H9 (cell line): ENCODE measurements around the gene PCA3. TPM values are rescaled to one million over a fixed set of nuclear protein-coding genes. Genes with fewer than 3 reads are reported as not detected.

ENCODE experiments used
- DNase-seq: peaks from one replicate; pipeline ENCODE4 v3.0.0-alpha.2; 2017
- H2AFZ ChIP-seq: one replicate; pipeline ENCODE4 v1.6.1; 2013; ENCODE audit warnings: mild to moderate bottlenecking, low read length, control low read depth, moderate library complexity
- H2AK5ac ChIP-seq: 2 replicates; pipeline ENCODE4 v1.6.1; 2013; ENCODE audit warnings: low read length, control low read depth, mixed read lengths; ENCODE audit not compliant: insufficient read length
- H2BK120ac ChIP-seq: one replicate; pipeline ENCODE4 v1.6.1; 2013; ENCODE audit warnings: low read depth, mild to moderate bottlenecking, low read length, control low read depth, inconsistent platforms; ENCODE audit not compliant: poor library complexity, severe bottlenecking
- H2BK12ac ChIP-seq: 2 replicates; pipeline ENCODE4 v1.6.1; 2013; ENCODE audit warnings: low read length, control low read depth, mixed read lengths, low read depth; ENCODE audit not compliant: insufficient read length
- H2BK15ac ChIP-seq: 2 replicates; pipeline ENCODE4 v1.6.1; 2013; ENCODE audit warnings: low read depth, low read length, control low read depth
- H2BK20ac ChIP-seq: one replicate; pipeline ENCODE4 v1.6.1; 2013; ENCODE audit warnings: low read depth, mild to moderate bottlenecking, low read length, control low read depth, inconsistent platforms; ENCODE audit not compliant: poor library complexity, severe bottlenecking
- H2BK5ac ChIP-seq: 2 replicates; pipeline ENCODE4 v1.6.1; 2013; ENCODE audit warnings: low read length, control low read depth, mixed read lengths; ENCODE audit not compliant: insufficient read length
- H3K14ac ChIP-seq: 2 replicates; pipeline ENCODE4 v1.6.1; 2013; ENCODE audit warnings: low read length, control low read depth; ENCODE audit not compliant: insufficient read depth
- H3K18ac ChIP-seq: 2 replicates; pipeline ENCODE4 v1.6.1; 2013; ENCODE audit warnings: low read depth, mild to moderate bottlenecking, mixed read lengths, low read length, control low read depth; ENCODE audit not compliant: insufficient read length
- H3K23ac ChIP-seq: 2 replicates; pipeline ENCODE4 v1.6.1; 2013; ENCODE audit warnings: low read length, control low read depth, mixed read lengths, low read depth; ENCODE audit not compliant: insufficient read length
- H3K23me2 ChIP-seq: 2 replicates; pipeline ENCODE4 v1.6.1; 2013; ENCODE audit warnings: low read depth, mild to moderate bottlenecking, mixed read lengths, low read length, control low read depth; ENCODE audit not compliant: insufficient read length, poor library complexity, severe bottlenecking
- H3K27ac ChIP-seq: 2 replicates; pipeline ENCODE4 v1.5.1; 2013; ENCODE audit warnings: low read length, control low read depth, mixed read lengths, low read depth; ENCODE audit not compliant: insufficient read length
- H3K27me3 ChIP-seq: 2 replicates; pipeline ENCODE4 v1.6.1; 2013; ENCODE audit warnings: low read length, control low read depth, inconsistent platforms; ENCODE audit not compliant: insufficient read depth
- H3K4ac ChIP-seq: 2 replicates; pipeline ENCODE4 v1.6.1; 2013; ENCODE audit warnings: low read depth, mild to moderate bottlenecking, control low read depth, inconsistent platforms, low read length, moderate library complexity
- H3K4me1 ChIP-seq: 2 replicates; pipeline ENCODE4 v1.6.1; 2013; ENCODE audit warnings: low read length, control low read depth, inconsistent platforms; ENCODE audit not compliant: insufficient read depth
- H3K4me2 ChIP-seq: 2 replicates; pipeline ENCODE4 v1.6.1; 2013; ENCODE audit warnings: low read length, control low read depth, mixed read lengths; ENCODE audit not compliant: insufficient read length, insufficient read depth
- H3K56ac ChIP-seq: 2 replicates; pipeline ENCODE4 v1.6.1; 2013; ENCODE audit warnings: low read depth, mild to moderate bottlenecking, mixed read lengths, low read length, control low read depth; ENCODE audit not compliant: insufficient read length
- H3K79me1 ChIP-seq: 2 replicates; pipeline ENCODE4 v1.6.1; 2013; ENCODE audit warnings: low read depth, mild to moderate bottlenecking, moderate library complexity, low read length, control low read depth, inconsistent platforms; ENCODE audit not compliant: insufficient read depth, poor library complexity, severe bottlenecking
- H3K79me2 ChIP-seq: 2 replicates; pipeline ENCODE4 v1.6.1; 2013; ENCODE audit warnings: low read length, control low read depth, inconsistent platforms; ENCODE audit not compliant: insufficient read depth
- H3K9ac ChIP-seq: 2 replicates; pipeline ENCODE4 v1.6.1; 2013; ENCODE audit warnings: low read length, control low read depth, mixed read lengths; ENCODE audit not compliant: insufficient read length; ENCODE audit errors: extremely low read depth
- H3K9me3 ChIP-seq: one replicate; pipeline ENCODE4 v1.6.1; 2013; ENCODE audit warnings: low read depth, low read length, inconsistent platforms; ENCODE audit not compliant: control insufficient read depth
- H3T11ph ChIP-seq: one replicate; pipeline ENCODE4 v1.6.1; 2013; ENCODE audit warnings: mild to moderate bottlenecking, low read length, control low read depth, inconsistent platforms
- H4K20me1 ChIP-seq: one replicate; pipeline ENCODE4 v1.6.1; 2013; ENCODE audit not compliant: control insufficient read depth, insufficient read length, insufficient read depth
- H4K5ac ChIP-seq: 2 replicates; pipeline ENCODE4 v1.6.1; 2013; ENCODE audit warnings: low read depth, mild to moderate bottlenecking, mixed read lengths, low read length, control low read depth; ENCODE audit not compliant: insufficient read length
- H4K8ac ChIP-seq: replicated peaks from 2 replicates; pipeline ENCODE4 v1.6.1; 2013; ENCODE audit warnings: low read length, control low read depth, mixed read lengths, low read depth; ENCODE audit not compliant: insufficient read length
- H4K91ac ChIP-seq: 2 replicates; pipeline ENCODE4 v1.6.1; 2013; ENCODE audit warnings: low read depth, mild to moderate bottlenecking, moderate library complexity, mixed read lengths, low read length, control low read depth; ENCODE audit not compliant: insufficient read length
- H3K27ac Mint-ChIP-seq, 3 experiments: 2 replicates in 2 of 3; 3 replicates in 1 of 3; pipeline ENCODE4 v1.8.0; 2020 to 2021; ENCODE audit warnings: mixed read lengths in 3 of 3, mild to moderate bottlenecking in 1 of 3, moderate library complexity in 1 of 3
- H3K27me3 Mint-ChIP-seq: 2 replicates; pipeline ENCODE4 v1.8.0; 2021; ENCODE audit warnings: low read depth, mild to moderate bottlenecking, moderate library complexity, mixed read lengths
- H3K36me3 Mint-ChIP-seq, 3 experiments: 2 replicates in 2 of 3; 3 replicates in 1 of 3; pipeline ENCODE4 v1.8.0; 2020 to 2021; ENCODE audit warnings: low read depth in 3 of 3, mixed read lengths in 3 of 3; ENCODE audit not compliant: insufficient read depth in 1 of 3
- H3K4me1 Mint-ChIP-seq, 2 experiments: 2 replicates each; pipeline ENCODE4 v1.8.0; 2020; ENCODE audit warnings: mixed read lengths in 2 of 2
- H3K4me3 Mint-ChIP-seq, 2 experiments: 2 replicates in 1 of 2; 3 replicates in 1 of 2; pipeline ENCODE4 v1.8.0; 2020 to 2021; ENCODE audit warnings: mild to moderate bottlenecking in 2 of 2, mixed read lengths in 2 of 2, moderate library complexity in 1 of 2
- H3K9me3 Mint-ChIP-seq, 2 experiments: 2 replicates in 1 of 2; 3 replicates in 1 of 2; pipeline ENCODE4 v1.8.0; 2020; ENCODE audit warnings: mild to moderate bottlenecking in 2 of 2, mixed read lengths in 2 of 2, moderate library complexity in 1 of 2
- WGBS: extraction: QIAGEN DNeasy Blood & Tissue Kit; methylation state at CpG from one replicate; pipeline ENCODE4 v1.1.7; 2013; ENCODE audit warnings: missing lambda C conversion rate, low lambda C conversion rate, mixed read lengths; ENCODE audit not compliant: insufficient read length; ENCODE audit errors: extremely low coverage; 5-methylcytosine and 5-hydroxymethylcytosine counted together
- total RNA-seq: library from RNA; stranded (reverse); gene quantifications from 2 replicates; pipeline ENCODE4 v1.2.1, GENCODE V29; 2021
- TF ChIP-seq, protein P1 (sequence below): fragments of 200-600 bp; sonication (generic); conservative IDR thresholded peaks from 3 replicates; pipeline ENCODE4 v1.8.0; 2021; ENCODE audit warnings: antibody characterized with exemption, mild to moderate bottlenecking

Gene PCA3
- total RNA-seq, 1 experiment from 2014 or later: not detected

DNA sequence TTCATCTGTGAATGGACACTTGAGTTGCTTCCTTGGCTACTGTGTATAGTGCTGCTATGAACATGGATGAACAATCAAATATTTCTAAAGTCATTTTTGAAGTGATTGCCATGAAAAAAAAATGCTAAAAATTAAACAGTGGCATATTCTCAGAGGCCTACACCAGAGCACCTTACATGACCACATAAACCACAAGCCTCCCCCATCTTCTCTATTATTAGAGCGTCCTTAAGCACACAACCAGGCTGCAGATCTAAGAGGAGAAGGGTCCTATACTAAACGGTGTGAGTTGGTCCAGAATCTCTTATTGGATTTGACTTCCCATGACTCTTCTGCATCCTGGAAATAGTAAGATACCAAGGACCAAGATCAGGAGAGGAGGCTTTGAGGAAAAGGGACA lies 34.3 kb downstream of the PCA3 start:
- Mint-ChIP-seq H3K27ac (no peak overlapping the region), H3K4me1 (peaks cover 13 to 14% of the 10 kb centered on the region in 2 experiments), H3K4me3 (no peak overlapping the region), H3K27me3 (no peaks in the 10 kb centered on the region), H3K9me3 (no peaks in the 10 kb centered on the region), H3K36me3 (no peaks in the 10 kb centered on the region)
- no peak for DNase-seq
- Histone ChIP-seq H3K56ac (no peak overlapping the region), H3K23me2 (no peaks in the 10 kb centered on the region), H2BK5ac (no peak overlapping the region), H3K79me2 (no peaks in the 10 kb centered on the region), H2BK120ac (no peak overlapping the region), H3K23ac (no peak overlapping the region), H2BK15ac (no peak overlapping the region), H2AK5ac (no peak overlapping the region), H2AFZ (no peak overlapping the region), H4K8ac (no peak overlapping the region), H3K27ac (no peak overlapping the region), H4K91ac (no peak overlapping the region), H3K18ac (no peak overlapping the region), H2BK12ac (no peak overlapping the region), H3K9ac (no peak overlapping the region), H3K79me1 (no peaks in the 10 kb centered on the region), H3K4ac (no peak overlapping the region), H2BK20ac (no peak overlapping the region), H4K5ac (no peak overlapping the region), H3K4me2 (no peak overlapping the region), H3K14ac (no peak overlapping the region), H3K4me1 (peaks cover 7% of the 10 kb centered on the region; the same call in 1 of the 2 replicates), H3K27me3 (no peaks in the 10 kb centered on the region), H4K20me1 (no peaks in the 10 kb centered on the region), H3K9me3 (no peaks in the 10 kb centered on the region), H3T11ph (no peak overlapping the region)
- WGBS: no CpG with 5 or more reads among the region's 2 CpGs
- TF ChIP-seq, protein P1, sequence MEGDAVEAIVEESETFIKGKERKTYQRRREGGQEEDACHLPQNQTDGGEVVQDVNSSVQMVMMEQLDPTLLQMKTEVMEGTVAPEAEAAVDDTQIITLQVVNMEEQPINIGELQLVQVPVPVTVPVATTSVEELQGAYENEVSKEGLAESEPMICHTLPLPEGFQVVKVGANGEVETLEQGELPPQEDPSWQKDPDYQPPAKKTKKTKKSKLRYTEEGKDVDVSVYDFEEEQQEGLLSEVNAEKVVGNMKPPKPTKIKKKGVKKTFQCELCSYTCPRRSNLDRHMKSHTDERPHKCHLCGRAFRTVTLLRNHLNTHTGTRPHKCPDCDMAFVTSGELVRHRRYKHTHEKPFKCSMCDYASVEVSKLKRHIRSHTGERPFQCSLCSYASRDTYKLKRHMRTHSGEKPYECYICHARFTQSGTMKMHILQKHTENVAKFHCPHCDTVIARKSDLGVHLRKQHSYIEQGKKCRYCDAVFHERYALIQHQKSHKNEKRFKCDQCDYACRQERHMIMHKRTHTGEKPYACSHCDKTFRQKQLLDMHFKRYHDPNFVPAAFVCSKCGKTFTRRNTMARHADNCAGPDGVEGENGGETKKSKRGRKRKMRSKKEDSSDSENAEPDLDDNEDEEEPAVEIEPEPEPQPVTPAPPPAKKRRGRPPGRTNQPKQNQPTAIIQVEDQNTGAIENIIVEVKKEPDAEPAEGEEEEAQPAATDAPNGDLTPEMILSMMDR: no peak
